ENCODE results near the gene VAV2. TPM values are rescaled to one million over a fixed set of nuclear protein-coding genes. Genes with fewer than 3 reads are reported as not detected.

Gene VAV2, protein sequence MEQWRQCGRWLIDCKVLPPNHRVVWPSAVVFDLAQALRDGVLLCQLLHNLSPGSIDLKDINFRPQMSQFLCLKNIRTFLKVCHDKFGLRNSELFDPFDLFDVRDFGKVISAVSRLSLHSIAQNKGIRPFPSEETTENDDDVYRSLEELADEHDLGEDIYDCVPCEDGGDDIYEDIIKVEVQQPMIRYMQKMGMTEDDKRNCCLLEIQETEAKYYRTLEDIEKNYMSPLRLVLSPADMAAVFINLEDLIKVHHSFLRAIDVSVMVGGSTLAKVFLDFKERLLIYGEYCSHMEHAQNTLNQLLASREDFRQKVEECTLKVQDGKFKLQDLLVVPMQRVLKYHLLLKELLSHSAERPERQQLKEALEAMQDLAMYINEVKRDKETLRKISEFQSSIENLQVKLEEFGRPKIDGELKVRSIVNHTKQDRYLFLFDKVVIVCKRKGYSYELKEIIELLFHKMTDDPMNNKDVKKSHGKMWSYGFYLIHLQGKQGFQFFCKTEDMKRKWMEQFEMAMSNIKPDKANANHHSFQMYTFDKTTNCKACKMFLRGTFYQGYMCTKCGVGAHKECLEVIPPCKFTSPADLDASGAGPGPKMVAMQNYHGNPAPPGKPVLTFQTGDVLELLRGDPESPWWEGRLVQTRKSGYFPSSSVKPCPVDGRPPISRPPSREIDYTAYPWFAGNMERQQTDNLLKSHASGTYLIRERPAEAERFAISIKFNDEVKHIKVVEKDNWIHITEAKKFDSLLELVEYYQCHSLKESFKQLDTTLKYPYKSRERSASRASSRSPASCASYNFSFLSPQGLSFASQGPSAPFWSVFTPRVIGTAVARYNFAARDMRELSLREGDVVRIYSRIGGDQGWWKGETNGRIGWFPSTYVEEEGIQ
- 10 to 100 TPM; 36.1 to 47.8 (median 36.3) TPM for polyA plus RNA-seq (ENCODE audit: insufficient read length in 4 of 4)

DNA sequence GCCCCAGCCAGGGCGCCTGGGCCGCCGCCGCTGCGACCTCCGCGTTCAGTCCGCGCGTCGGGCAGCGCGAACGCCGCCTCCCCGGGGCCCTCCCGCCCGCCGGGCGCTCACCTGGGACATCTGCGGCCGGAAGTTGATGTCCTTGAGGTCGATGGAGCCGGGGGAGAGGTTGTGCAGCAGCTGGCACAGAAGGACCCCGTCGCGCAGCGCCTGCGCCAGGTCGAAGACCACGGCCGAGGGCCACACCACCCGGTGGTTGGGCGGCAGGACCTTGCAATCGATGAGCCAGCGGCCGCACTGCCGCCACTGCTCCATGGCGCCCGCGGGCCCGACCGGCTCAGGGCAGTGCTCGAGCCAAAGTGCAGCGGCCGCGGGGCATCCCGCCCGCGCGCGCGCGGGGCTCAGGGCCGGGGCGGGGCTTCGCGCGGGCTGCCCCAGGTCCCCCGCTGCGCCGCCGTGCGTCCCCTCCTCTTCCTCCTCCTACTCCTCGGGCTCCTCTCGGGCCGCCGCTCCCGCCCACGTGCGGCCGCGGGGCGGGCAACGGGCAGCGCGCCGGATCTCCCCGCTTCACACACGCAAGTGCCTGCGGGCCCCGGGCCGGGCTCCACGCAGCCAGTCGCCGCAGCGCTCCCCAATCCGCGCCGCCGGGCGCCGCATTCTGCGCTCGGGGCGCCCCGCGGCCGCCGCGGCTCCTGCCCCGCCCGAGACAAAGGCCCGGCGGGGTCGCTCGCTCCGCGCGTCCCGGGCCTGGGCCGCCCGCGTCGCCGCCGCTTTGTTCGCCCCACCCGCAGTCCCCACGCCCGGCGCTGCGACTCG, at the start of gene VAV2:
VAV2 (minus strand) TSS at position 361 of the 816 bp plus-strand sequence; CDS start at position 315, 46 bp downstream.
- DNase-seq (ENCODE audit: low read depth in 4 of 4, low spot score in 3 of 4), result no peak

GRCh38 chr9:134041649-134041962, 49.5 kb upstream of the VAV2 start:
- DNase-seq (ENCODE audit: low read depth in 4 of 4, low spot score in 3 of 4), result no peak

DNA sequence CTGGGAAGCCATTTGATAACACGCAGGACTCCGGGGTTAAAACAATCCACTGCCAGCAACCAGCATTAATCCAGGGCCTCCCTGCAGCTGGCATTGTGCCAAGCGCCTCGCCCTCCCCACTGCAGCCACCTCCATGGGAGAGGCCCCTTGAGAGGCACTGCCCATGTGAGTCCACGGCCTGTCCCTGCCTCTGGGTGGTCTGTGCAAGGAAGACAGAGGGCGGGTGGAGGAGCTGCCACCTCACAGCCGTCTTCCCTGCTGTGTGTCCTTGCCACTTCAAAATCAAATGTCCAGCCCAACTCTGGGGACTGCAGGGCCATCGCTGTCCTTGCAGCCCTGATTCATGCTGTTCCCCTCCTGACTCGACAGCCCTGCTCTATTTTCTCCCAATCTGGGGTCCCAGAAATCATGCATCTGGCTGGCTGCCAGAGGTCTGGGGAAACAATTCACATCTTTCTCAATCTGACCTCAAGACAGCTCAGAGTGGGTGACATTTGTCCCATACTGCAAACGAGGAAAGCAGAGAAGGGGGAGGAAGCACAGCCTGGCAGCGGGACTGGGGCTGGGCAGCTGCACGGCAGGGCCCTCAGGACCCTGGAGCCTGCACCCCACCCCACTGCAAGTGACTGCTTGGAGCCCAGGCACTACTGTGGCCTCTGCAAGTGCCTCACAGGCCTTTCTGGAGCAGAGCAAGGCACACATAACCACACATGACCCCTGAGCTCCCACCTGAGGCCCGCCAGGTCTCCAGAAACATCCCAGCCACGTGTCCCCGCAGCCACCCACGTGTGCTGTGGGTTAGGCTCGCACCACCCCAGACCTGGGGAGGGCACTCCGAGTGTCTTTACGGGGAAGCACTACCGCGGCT, 48.9 kb upstream of the VAV2 start:
- DNase-seq (ENCODE audit: low read depth in 4 of 4, low spot score in 3 of 4), result no peak

GRCh38 chr9:134040176-134040565, 48.0 kb upstream of the VAV2 start:
- DNase-seq (ENCODE audit: low read depth in 4 of 4, low spot score in 3 of 4), result no peak

DNA sequence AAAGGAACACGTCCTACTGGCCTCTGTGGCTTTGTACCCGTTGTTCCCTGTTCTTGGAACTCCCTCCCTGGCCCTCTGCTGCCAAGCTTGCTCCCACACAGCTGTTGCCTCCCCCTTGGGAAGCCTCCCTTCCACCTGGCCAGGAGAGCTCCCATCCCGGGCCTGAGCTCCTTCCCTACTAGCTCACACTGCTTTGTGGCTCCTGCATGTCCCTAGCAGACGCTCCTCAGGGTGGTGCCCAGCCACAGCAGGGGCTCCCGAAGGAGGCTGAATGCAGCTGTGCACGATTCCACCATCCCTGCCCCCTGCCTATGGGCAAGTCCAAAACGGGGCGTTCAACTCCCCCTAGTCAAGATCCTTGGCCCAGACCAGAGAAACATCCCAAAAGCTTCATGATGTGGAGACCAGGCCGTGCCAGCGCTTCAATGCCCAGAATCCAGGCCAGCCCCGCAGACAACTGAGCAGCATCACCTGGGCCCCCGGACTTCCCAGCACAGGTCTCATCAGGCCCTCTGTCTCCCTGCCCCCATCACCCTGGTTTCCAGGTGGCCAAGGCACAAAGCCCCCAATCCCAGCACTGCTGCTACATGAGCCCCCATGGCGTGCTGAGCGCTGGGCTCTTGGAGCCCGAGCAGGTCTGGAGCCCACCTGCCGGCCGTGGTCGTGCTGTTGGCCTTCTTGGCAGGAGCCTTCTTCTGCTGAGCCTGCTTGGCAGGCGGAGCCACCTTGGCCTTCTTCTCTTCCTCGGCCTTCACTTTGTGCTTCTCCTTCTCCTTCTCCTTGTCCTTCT, 47.5 kb upstream of the VAV2 start:
- no peak for DNase-seq (ENCODE audit: low read depth in 4 of 4, low spot score in 3 of 4)

DNA sequence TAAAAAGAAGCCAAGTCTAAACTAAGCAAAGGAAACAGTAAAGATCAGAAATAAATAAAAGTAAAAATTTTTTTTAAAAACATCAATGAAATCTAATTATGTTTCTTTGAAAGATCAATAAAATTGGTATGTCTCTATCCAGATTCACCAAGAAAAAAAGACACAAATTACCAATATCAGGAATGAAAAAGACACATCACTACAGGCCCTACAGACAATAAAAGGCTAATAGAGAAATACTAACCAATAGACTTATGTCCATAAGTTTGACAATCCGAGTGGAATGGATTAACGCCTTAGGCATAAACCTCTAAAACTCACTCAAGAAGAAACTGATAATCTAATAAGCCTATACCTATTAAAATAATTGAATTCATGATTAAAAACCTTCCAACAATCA, 45.5 kb upstream of the VAV2 start:
- no peak for DNase-seq (ENCODE audit: low read depth in 4 of 4, low spot score in 3 of 4)

DNA sequence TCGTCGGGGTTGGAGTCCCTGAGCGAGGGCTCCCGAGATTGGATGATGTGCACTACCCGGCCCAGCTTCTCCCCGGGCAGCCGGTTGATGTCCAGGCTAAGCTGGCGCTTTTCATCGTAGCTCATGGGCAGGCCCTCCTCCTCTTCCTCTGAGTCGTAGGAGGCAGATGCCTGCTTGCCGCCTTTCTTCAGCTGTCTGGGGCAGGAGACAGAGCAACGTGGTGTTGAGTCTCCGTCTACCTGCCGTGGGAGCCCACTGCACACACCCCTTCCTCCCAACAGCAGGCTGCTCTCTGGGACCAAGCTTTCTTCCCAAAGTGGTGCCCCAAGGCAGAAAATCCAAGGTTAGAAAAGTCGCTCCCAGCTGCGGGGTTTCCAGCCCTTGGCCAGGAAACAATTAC, 44.0 kb upstream of the VAV2 start:
- no peak for DNase-seq (ENCODE audit: low read depth in 4 of 4, low spot score in 3 of 4)

- DNase-seq (ENCODE audit: low read depth in 4 of 4, low spot score in 3 of 4), result no peak
Observed at GRCh38 chr9:134035041-134036039, 43.2 kb upstream of the VAV2 start.

DNA sequence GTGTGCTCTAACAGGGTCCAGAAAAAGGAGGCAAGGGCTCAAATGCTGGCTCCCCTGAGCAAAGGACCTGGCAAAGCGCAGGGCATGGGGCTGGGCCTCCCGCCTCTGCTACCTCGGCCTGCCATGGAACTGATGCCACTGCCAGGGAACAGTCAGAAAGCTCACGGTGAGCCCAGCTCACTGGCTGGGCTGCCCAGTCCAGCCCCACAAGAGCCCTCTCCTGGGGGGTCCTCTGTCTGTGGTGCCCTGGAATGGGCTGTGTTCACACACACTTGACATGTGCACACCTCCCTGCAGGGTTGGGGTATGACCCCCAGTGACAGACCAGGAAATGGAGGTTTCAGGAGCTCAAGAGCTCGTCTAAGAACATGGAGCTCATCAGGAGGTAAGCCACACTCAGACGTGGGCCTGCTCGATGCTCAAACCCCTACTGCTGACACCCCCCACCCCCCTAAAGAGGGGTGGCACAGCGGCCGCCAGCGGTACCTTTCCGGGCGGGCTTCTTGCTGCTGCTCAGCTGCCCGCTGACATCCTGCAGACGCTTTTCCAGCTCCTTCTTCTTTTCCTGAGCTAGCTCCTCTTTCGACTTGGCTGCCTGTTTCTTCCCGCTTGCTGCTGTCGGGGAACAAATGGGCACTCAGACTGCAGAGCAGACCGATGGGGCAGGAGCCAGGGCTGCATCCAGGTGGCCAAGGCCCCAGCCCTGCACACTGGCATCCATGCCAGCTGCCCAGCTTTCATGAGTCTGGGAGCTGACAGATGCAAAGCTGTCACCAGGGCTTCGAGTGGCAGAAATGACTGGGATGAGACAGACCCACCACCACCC, 42.3 kb upstream of the VAV2 start:
- no peak for DNase-seq (ENCODE audit: low read depth in 4 of 4, low spot score in 3 of 4)

DNA sequence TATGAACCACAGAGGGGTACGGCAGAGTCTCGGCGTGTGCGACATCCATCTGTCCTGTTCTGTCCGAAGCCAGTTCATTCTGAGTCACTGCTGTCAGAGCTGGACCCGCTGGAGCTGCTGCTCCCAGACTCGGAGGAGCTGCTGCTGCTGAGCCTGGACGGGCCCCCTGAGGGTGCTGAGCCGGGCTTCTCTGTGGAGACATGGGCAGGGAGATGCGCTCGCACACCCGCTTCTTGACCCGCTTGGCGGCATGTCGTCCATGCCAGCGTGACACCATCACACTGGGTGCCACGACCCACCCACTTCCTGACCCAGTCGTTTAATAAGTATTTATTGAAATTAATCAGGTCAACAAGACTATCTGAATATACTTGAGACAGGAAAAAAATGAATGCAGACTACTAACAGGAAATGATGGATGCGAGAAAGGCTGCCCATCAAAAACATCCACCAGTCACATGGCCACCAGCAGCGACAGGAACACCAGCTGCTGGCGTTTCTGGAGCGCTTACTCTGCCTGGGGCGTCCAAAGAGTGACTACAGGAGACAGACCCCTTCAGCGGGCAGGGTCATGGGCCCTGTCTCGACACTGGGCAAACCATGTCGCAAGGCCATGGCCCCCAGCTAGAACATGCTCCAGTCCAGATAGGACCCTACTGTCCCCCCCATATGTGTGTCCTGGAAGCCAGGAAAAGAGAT, 41.5 kb upstream of the VAV2 start:
- no peak for DNase-seq (ENCODE audit: low read depth in 4 of 4, low spot score in 3 of 4)

DNA sequence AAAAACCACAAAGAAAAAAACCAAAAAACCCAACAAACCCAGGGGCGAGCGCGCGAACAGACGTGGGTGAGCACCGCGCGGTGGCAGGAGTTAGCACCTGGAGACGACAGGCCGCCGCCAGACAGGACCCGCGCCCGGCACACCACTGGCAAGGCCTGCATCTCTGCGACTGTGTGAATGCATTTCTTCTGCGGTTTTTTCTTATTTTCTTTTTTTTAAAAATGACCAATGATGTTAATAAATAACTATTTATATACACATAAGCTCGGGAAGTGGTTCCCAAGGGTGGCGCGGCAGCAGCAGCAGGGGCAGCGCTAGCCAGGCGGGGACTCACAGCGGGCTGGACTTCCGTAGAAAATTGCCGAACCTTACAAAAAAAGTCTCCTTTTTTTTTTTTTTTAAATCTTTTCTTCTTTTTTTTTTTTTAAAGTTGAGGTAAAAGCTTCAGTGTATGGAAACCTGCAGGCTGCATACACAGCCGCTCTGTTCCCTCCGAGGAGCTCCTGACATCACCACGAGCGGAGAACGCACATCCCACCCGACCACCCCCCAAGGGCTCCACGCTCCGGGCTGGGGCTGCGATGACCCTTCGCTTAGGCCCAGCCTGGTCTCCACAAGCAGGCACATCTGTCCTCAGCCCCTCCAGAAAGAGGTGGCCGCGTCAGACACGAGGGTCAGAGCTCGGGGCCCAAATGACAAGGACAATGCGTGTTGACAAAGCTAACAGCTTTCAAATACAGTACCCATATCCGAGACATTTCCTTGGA, 40.5 kb upstream of the VAV2 start:
- DNase-seq (ENCODE audit: low read depth in 4 of 4, low spot score in 3 of 4), result no peak

- no peak for DNase-seq (ENCODE audit: low read depth in 4 of 4, low spot score in 3 of 4)
Observed at GRCh38 chr9:134031783-134032182, 39.7 kb upstream of the VAV2 start.

DNA sequence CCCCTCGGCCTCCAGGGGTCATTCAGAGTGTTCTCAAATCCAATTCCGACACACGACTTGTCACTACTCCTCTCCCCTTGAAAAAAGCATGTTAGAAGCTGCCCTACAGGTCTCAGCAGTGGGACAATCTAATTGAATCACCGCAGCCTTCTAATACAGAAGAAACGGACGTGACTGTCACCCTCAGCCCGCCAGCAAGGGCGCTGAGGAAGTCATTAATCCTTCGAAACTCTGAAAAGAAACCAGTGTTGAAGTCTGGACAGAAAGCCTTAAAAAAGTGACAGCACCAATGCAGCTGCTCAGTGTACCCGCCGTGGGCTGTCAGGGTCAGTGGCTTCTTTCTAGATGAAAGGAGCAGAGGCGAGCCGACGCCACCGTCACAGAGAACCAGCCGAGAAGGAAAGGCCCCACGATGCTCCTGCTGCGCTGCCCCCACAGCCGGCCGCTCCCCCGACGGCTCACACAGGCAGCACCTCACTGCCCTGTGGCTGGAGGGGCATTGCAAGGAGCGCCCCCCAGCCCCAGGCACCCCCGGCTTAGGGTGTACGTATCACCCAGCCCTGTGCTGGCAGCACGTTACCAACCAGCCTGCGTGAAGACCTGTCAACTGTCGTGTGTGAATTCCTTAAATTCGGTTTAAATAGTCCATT, 38.8 kb upstream of the VAV2 start:
- no peak for DNase-seq (ENCODE audit: low read depth in 4 of 4, low spot score in 3 of 4)

DNA sequence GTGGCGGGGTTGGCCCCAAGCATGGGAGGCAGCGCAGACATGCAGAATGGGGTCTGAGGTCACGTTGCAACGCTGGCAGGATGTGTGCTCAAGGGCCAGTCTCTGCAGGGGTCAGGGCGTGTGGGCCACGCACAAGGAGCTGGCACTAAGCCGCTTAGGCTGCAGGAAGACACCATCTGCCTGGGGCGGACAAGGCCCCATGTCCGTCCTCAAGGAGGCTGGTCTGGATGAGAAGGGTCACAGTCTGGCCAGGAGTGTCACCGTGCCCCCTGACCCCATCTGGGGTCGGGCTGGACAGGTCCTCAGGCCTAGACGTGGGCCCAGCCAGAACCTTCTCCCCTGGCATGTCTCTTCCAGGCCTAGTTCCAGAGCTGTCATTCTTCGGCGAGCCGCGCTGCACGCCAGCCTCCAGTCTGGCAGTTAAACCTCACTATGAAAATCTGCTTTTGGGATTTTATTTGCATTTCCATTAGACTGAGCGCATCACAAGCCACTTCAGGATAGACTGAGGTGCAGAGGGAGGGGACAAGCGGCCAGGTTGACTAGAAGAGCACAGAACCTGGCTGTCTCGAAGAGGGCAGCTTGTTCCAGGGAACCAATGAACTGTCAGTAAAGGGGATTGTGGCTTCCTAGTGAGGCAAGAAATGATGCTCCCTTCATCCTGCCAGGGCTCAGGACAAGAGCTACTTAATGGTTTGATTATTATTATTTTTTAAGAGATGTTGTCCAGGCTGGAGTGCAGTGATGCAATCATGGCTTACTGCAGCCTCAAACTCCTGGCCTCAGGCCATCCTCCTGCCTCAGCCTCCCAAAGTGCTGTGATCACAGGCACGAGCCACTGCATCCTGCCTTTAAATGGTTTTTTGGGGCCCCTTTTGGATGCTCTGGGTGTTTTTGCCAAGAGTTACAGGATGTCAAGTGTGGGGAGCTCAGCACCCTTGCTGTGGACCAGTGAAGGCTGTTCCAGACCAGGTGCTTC, 37.4 kb upstream of the VAV2 start:
- no peak for DNase-seq (ENCODE audit: low read depth in 4 of 4, low spot score in 3 of 4)
